Testis (tissue), 2 donors: ENCODE results near the gene EXOSC5.
"Not testable (repeated sequence)": the region's sequence is repeated elsewhere in the genome, so short reads cannot be mapped to it uniquely, and the experiment has no call there.

Experiments used
- CTCF ChIP-seq, 3 experiments: fragments of 450-650 bp in 2 of 3; fragments of 200-600 bp in 1 of 3; sonication (generic) in 1 of 3; IDR thresholded peaks; one replicate each; pipeline ENCODE4 v1.5.1; 2016 to 2019; ENCODE audit warnings: antibody characterized with exemption in 3 of 3, mild to moderate bottlenecking in 2 of 3, moderate library complexity in 1 of 3
- POLR2A ChIP-seq: fragments of 450-650 bp; IDR thresholded peaks from one replicate; pipeline ENCODE4 v1.6.1; 2017; ENCODE audit warnings: antibody characterized with exemption, mild to moderate bottlenecking, moderate library complexity

- TF ChIP-seq CTCF (IDR thresholded peaks at IDR 0.05); POLR2A: not testable (repeated sequence)
These were observed 15.6 kb downstream of the EXOSC5 start for GRCh38 chr19:41381536-41381935.
